Suprapubic skin (tissue), 3 donors: ENCODE data around the gene FITM1.

Source experiments
- CTCF ChIP-seq, 2 donors: fragments of 200-600 bp in 1 of 2; fragments of 450-650 bp in 1 of 2; sonication (generic) in 1 of 2; IDR thresholded peaks; one replicate each; pipeline ENCODE4 v1.5.1; 2016 to 2019; ENCODE audit warnings: antibody characterized with exemption in 2 of 2, mild to moderate bottlenecking in 1 of 2, moderate library complexity in 1 of 2
- EP300 ChIP-seq: sonication (generic); formaldehyde crosslinking; IDR thresholded peaks from one replicate; pipeline ENCODE4 v1.6.1; 2017; ENCODE audit warnings: antibody characterized with exemption
- POLR2A ChIP-seq, 2 donors: fragments of 450-650 bp; IDR thresholded peaks; one replicate each; pipeline ENCODE4 v1.6.1; 2017; ENCODE audit warnings: antibody characterized with exemption in 2 of 2, mild to moderate bottlenecking in 2 of 2, moderate library complexity in 2 of 2

GRCh38 chr14:24080888-24081738 is 49.3 kb upstream of the FITM1 start:
- TF ChIP-seq EP300 (no peak), CTCF (IDR thresholded peaks at IDR 0.05) (no peak), POLR2A (IDR thresholded peaks at IDR 0.05) (no peak)
